Measurements from ENCODE around the gene C10orf120.

- TF ChIP-seq CTCF (conservative IDR thresholded peaks at IDR 0.05 in 1 of 2, IDR thresholded peaks at IDR 0.05 in 1 of 2; ENCODE audit: extremely low read depth in 1 of 2, insufficient read depth in 1 of 2, low read depth in 1 of 2, low read length in 2 of 2) (no peak), EZH2 (IDR thresholded peaks at IDR 0.05; ENCODE audit: borderline replicate concordance, low read length) (no peak)
Observed at GRCh38 chr10:122672655-122673054, 27.0 kb downstream of the C10orf120 start.

All from mammary epithelial cell (primary cell).